Putamen (tissue), 1 donor: ENCODE data around the gene ADAMTS9.

Experiments
- DNase-seq: peaks from one replicate; pipeline ENCODE4 v3.0.0-alpha.2; 2016; ENCODE audit warnings: low spot score

The ADAMTS9 gene

DNA sequence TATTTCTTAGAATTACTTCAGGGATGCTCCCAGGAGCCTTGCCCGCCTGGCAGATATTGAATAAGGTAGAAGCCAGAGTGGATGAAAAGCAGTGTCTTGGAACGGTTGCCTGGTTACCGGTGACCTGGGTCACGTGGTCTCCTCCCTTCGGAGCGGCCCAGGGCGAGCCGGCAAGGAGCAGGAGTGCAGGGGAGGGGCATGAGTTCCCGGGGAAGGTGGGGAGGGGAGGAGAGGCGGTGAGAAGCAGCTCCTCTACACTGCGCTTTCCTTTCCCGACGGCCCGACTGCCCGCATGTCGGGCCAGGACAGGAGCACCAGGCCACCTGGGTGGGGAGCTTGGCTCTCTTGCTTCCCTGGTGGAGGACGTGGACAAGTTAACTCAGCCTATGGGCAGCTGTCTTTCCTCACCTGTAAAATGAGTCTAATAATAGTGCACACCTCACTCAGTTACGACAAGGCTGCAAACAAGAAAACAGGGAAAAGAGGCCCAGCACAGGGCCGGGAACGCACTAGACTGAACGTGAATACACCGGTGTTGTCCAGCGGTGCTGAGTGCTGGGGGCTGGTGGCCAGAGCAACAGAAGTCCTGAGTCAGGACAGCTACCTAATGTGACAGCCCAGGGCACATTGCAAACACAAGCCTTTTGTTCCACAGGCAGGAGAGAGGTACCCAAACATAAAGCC, 198.3 kb downstream of the ADAMTS9 start:
- no peak for DNase-seq

DNA sequence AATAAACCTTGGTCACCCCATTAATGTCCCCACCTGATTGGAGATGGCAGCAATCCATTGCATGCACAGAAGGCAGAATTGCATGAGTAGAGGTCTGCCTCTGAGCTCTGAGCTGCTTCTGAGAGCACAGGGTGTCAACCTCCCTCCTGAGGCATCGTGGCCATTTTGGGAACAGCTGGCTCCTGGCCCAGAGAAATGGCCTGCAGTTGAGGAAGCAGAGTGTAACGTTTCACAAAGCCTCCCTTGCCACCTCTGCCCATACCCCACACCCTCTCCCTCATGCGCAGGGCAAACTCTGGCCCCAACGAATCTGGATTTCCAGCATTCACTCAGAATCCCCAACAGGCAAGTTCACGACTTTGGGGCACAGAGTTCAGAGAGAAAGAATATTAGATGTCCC, 198.9 kb downstream of the ADAMTS9 start:
- no peak for DNase-seq

- peak; percentile 76 for DNase-seq
These were observed 203.4 kb downstream of the ADAMTS9 start for GRCh38 chr3:64484289-64484992.

DNA sequence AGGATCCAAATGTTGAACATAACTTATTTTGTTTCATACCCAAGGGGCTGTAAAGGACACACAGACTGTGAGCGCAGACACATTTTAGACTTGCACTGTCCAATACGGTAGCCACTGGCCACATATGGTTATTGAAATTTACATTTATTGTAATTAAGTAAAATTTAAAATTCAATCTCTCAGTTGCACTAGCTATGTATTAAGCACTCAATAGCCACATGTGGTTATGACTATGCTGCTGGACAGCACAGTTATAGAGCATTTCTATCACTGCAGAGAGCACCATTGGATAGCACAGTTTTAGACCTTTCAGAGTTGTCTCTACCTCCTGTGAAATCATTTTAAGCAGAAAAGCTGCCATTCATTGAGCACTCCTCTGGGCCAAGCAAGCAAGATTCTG, 204.3 kb downstream of the ADAMTS9 start:
- no peak for DNase-seq

DNA sequence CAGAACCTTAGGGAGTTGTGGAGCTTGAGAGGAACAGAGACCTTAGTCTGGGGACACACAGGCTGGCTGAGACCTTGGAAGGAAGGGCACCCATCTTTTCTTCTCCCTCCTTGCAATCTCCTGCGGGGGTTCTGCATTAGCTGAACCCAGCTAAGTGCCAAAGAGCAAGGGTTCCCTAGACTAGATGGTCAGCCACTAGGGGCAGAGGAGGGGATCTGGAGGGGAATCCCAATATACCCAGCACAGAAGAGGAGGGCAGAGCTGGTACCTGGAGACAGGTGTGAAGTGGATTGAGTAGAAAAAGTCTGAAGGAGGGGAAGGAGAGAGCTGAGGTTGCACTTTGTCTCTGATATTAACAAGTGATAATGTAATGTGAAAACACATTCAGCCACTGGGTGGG, 212.8 kb downstream of the ADAMTS9 start:
- DNase-seq = no peak

- no peak for DNase-seq
These were observed 214.3 kb downstream of the ADAMTS9 start for GRCh38 chr3:64473466-64473865.

DNA sequence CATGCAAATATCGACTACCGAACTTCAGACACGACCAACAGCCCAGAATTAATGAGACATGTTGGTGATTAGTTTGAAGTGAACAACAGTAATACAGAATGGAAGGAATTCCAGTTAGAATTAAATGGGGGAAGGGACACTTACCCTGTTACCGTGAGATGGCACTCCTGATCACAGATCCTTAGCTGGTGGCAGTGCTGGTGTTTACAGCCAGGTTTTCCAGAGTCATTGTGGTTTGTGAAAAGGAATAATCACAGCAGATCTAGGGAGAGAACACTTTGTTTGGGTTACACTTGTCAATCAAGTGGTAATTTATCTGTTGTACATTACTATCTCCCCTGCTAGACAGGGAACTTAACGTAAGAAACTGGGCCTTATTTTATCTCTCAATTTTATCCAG, 217.4 kb downstream of the ADAMTS9 start:
- DNase-seq = no peak

GRCh38 chr3:64467255-64467944, 220.4 kb downstream of the ADAMTS9 start:
- DNase-seq = no peak
